Endodermal cell (in vitro differentiated cells): ENCODE measurements around the gene BLVRB. TPM values are rescaled to one million over a fixed set of nuclear protein-coding genes. Genes with fewer than 3 reads are reported as not detected.

Source experiments
- DNase-seq: peaks from one replicate; pipeline ENCODE4 v3.0.0-alpha.2; 2017
- H3K27ac ChIP-seq: 2 replicates; pipeline ENCODE4 v1.5.1; 2013; ENCODE audit warnings: mild to moderate bottlenecking, low read depth, low read length, moderate library complexity
- H3K27me3 ChIP-seq: 2 replicates; pipeline ENCODE4 v1.6.1; 2013; ENCODE audit warnings: mild to moderate bottlenecking, low read length, moderate library complexity; ENCODE audit not compliant: insufficient read depth, control insufficient read depth, poor library complexity, severe bottlenecking
- H3K36me3 ChIP-seq: 2 replicates; pipeline ENCODE4 v1.7.0; 2013; ENCODE audit warnings: mild to moderate bottlenecking, low read length, moderate library complexity; ENCODE audit not compliant: control insufficient read depth, insufficient read depth
- H3K4me1 ChIP-seq: one replicate; pipeline ENCODE4 v1.7.0; 2013; ENCODE audit warnings: low read length; ENCODE audit not compliant: control insufficient read depth, insufficient read depth
- H3K4me3 ChIP-seq: 2 replicates; pipeline ENCODE4 v1.5.1; 2013; ENCODE audit warnings: mild to moderate bottlenecking, low read length, moderate library complexity
- H3K9ac ChIP-seq: 2 replicates; pipeline ENCODE4 v1.6.1; 2013; ENCODE audit warnings: mild to moderate bottlenecking, low read length, moderate library complexity; ENCODE audit not compliant: poor library complexity, severe bottlenecking; ENCODE audit errors: extremely low read depth
- H3K9me3 ChIP-seq: 2 replicates; pipeline ENCODE4 v1.6.1; 2013; ENCODE audit warnings: mild to moderate bottlenecking, low read length, moderate library complexity; ENCODE audit not compliant: control insufficient read depth
- H3K27ac Mint-ChIP-seq: 2 replicates; pipeline ENCODE4 v1.8.0; 2020; ENCODE audit warnings: mixed read lengths
- H3K27me3 Mint-ChIP-seq: 2 replicates; pipeline ENCODE4 v1.8.0; 2021; ENCODE audit warnings: mild to moderate bottlenecking, mixed read lengths; ENCODE audit not compliant: insufficient read depth
- H3K36me3 Mint-ChIP-seq: 2 replicates; pipeline ENCODE4 v1.8.0; 2020; ENCODE audit warnings: low read depth, mixed read lengths
- H3K4me1 Mint-ChIP-seq: 2 replicates; pipeline ENCODE4 v1.8.0; 2020; ENCODE audit warnings: mixed read lengths
- H3K4me3 Mint-ChIP-seq: 2 replicates; pipeline ENCODE4 v1.8.0; 2020; ENCODE audit warnings: mild to moderate bottlenecking, moderate library complexity, mixed read lengths
- H3K9me3 Mint-ChIP-seq: 2 replicates; pipeline ENCODE4 v1.8.0; 2020; ENCODE audit warnings: mild to moderate bottlenecking, mixed read lengths
- WGBS, 2 experiments: methylation state at CpG; one replicate each; pipeline versions ENCODE4 v1.1.5 to v1.1.7; 2013; ENCODE audit warnings: missing lambda C conversion rate in 2 of 2, mixed read lengths in 1 of 2; ENCODE audit not compliant: insufficient coverage in 1 of 2, insufficient read length in 1 of 2; 5-methylcytosine and 5-hydroxymethylcytosine counted together
- total RNA-seq, 2 donors: library from RNA; stranded (reverse); fragmentation: NEBNext Ultra II Directional in 1 of 2; extraction: Animal tissue kit (Norgen Biotek cat#: 25700) in 1 of 2; gene quantifications; 2 replicates in 1 of 2; 3 replicates in 1 of 2; pipeline ENCODE4 v1.2.1, GENCODE V29; 2021
- TF ChIP-seq, protein P1 (sequence below): fragments of 200-600 bp; sonication (generic); conservative IDR thresholded peaks from 2 replicates; pipeline ENCODE4 v1.5.0; 2021; ENCODE audit warnings: antibody characterized with exemption, mild to moderate bottlenecking

Gene BLVRB
- total RNA-seq, 2 donors from 2014 or later: 24.7 to 41.0 TPM

DNA sequence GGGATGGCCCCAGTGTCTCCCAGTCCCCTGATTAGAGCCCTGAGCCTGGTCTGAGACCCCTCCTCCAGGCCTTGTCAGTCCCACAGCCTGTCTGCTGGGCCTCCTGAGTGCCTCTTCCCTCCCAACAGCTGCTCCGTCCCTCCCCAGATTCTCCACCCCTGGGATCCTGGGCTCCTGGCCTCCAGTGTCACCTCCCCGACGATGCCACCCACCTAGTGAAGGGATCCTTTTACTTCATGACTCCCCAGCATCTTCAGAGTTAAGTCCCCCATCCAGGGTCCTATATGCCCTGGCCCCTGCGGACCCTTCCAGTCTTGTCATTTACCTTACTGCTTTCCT is 47.9 kb downstream of the BLVRB start:
- Mint-ChIP-seq H3K27ac (no peak overlapping the region), H3K36me3 (peaks cover 5% of the 10 kb centered on the region), H3K9me3 (no peaks in the 10 kb centered on the region), H3K27me3 (no peaks in the 10 kb centered on the region), H3K4me1 (peaks cover 7% of the 10 kb centered on the region), H3K4me3 (no peak overlapping the region)
- TF ChIP-seq, protein P1, sequence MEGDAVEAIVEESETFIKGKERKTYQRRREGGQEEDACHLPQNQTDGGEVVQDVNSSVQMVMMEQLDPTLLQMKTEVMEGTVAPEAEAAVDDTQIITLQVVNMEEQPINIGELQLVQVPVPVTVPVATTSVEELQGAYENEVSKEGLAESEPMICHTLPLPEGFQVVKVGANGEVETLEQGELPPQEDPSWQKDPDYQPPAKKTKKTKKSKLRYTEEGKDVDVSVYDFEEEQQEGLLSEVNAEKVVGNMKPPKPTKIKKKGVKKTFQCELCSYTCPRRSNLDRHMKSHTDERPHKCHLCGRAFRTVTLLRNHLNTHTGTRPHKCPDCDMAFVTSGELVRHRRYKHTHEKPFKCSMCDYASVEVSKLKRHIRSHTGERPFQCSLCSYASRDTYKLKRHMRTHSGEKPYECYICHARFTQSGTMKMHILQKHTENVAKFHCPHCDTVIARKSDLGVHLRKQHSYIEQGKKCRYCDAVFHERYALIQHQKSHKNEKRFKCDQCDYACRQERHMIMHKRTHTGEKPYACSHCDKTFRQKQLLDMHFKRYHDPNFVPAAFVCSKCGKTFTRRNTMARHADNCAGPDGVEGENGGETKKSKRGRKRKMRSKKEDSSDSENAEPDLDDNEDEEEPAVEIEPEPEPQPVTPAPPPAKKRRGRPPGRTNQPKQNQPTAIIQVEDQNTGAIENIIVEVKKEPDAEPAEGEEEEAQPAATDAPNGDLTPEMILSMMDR: no peak
- no peaks in the 10 kb centered on the region for H3K9me3 ChIP-seq
- no peaks in the 10 kb centered on the region for H3K27me3 ChIP-seq
- DNase-seq: no peak
- no peak overlapping the region for H3K4me3 ChIP-seq
- no peak overlapping the region for H3K9ac ChIP-seq
- peaks cover 6% of the 10 kb centered on the region for H3K36me3 ChIP-seq
- no peaks in the 10 kb centered on the region for H3K4me1 ChIP-seq
- WGBS, 2 experiments: 82 to 88% methylated on average over 4 of the region's 4 CpGs
- H3K27ac ChIP-seq: no peak overlapping the region

DNA sequence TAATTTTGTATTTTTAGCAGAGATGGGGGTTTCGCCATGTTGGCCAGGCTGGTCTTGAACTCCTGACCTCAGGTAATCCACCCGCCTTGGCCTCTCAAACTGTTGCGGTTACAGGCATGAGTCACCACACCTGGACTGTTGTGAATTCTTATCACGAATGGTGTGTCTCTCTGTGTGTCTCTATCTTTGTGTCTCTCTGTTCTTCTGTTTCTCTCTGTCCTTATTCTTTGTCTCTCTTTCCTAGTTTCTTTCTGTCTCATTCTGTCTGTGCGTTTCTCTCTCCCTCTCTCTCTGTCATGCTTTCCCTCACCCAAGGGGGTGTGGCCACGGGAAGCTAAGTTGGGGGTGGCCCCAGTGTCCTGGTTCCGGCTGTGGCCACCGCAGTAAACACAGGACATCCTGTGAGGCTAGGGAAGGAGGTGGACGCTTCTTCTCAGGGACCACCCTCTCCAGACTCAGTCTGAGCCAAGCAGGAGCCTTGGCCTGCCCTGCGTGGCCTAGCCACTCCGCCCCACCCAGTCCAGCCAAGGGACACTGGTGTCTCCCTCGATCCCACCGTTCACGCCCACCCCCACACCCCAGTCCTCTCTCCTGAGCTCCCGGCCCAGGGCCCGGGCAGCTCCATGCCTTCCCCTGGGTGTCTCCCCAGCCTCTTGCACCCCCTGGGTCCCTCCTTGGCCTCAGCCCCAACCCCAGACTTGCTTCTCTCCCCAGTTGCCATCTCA is 48.5 kb downstream of the BLVRB start:
- Mint-ChIP-seq H3K9me3 (no peaks in the 10 kb centered on the region), H3K27ac (no peak overlapping the region), H3K4me3 (no peak overlapping the region), H3K4me1 (peaks cover 7% of the 10 kb centered on the region), H3K27me3 (no peaks in the 10 kb centered on the region), H3K36me3 (no peaks in the 10 kb centered on the region)
- Histone ChIP-seq H3K27ac (no peak overlapping the region), H3K4me1 (no peaks in the 10 kb centered on the region), H3K9me3 (no peaks in the 10 kb centered on the region), H3K9ac (no peak overlapping the region), H3K36me3 (peaks cover 1% of the 10 kb centered on the region), H3K27me3 (no peaks in the 10 kb centered on the region), H3K4me3 (no peak overlapping the region)
- 83 to 88% methylated on average over 6 to 16 of the region's 16 CpGs for WGBS, 2 experiments
- TF ChIP-seq, protein P1: no peak
- peak; percentile 53 for DNase-seq

DNA sequence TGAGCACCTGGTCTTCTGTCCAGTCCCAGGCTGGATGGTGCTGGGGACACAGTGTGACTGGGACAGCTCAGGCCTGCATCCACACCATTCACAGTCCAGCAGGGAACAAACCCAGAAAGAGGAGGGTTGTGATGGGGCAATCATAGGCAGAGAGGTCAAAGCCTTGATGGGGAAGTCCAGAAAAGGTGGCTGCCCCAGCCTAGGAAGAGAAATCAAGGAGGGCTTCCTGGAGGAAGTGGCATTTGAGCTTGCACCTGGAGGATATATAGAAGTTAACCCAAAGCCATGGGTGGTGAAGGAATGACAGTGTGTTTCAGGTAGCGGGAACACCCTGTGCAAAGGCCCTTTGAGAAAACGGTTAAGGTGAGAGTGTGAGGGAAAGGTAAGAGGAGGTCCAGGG is 49.8 kb downstream of the BLVRB start:
- Histone ChIP-seq H3K4me3 (no peak overlapping the region), H3K36me3 (no peaks in the 10 kb centered on the region), H3K27me3 (no peaks in the 10 kb centered on the region), H3K9ac (no peak overlapping the region), H3K27ac (no peak overlapping the region), H3K9me3 (no peaks in the 10 kb centered on the region), H3K4me1 (no peaks in the 10 kb centered on the region)
- H3K27me3 Mint-ChIP-seq: no peaks in the 10 kb centered on the region
- DNase-seq: no peak
- no peaks in the 10 kb centered on the region for H3K9me3 Mint-ChIP-seq
- peaks cover 5% of the 10 kb centered on the region for H3K4me1 Mint-ChIP-seq
- H3K27ac Mint-ChIP-seq: no peak overlapping the region
- TF ChIP-seq, protein P1: no peak
- H3K36me3 Mint-ChIP-seq: no peaks in the 10 kb centered on the region
- no peak overlapping the region for H3K4me3 Mint-ChIP-seq
- 93 to 100% methylated on average over 2 of the region's 2 CpGs for WGBS, 2 experiments
